ENCODE data around the gene ALDH1B1.

DNA sequence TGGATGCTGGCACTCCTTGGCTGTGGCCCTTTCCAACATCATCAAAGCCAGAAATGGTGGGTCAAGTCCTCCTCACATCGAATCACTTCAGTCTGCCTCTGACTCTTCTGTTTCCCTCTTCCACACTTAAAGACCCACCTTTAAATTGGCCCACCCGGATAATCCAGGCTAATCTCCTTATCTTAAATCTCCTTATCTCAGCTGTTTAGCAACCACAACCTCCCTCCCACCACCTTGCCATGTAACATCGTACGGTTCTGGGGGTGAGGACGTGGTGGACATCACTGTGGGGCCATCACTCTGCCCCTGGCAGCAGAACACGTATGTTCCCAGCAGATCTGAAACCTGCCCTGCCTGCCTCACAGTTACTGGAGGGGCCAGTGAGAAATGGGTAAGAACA lies 20.2 kb downstream of the ALDH1B1 start:
- TF ChIP-seq, protein P1, sequence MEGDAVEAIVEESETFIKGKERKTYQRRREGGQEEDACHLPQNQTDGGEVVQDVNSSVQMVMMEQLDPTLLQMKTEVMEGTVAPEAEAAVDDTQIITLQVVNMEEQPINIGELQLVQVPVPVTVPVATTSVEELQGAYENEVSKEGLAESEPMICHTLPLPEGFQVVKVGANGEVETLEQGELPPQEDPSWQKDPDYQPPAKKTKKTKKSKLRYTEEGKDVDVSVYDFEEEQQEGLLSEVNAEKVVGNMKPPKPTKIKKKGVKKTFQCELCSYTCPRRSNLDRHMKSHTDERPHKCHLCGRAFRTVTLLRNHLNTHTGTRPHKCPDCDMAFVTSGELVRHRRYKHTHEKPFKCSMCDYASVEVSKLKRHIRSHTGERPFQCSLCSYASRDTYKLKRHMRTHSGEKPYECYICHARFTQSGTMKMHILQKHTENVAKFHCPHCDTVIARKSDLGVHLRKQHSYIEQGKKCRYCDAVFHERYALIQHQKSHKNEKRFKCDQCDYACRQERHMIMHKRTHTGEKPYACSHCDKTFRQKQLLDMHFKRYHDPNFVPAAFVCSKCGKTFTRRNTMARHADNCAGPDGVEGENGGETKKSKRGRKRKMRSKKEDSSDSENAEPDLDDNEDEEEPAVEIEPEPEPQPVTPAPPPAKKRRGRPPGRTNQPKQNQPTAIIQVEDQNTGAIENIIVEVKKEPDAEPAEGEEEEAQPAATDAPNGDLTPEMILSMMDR (IDR thresholded peaks at IDR 0.05): no peak
- TF ChIP-seq POLR2A (IDR thresholded peaks at IDR 0.05): no peak
